Gastroesophageal sphincter (tissue), 3 donors: Measurements from ENCODE around the gene GNAO1.

Source experiments
- EP300 ChIP-seq: sonication (generic); formaldehyde crosslinking; IDR thresholded peaks from one replicate; pipeline ENCODE4 v1.6.1; 2017; ENCODE audit warnings: antibody characterized with exemption, mild to moderate bottlenecking
- POLR2A ChIP-seq, 2 donors: fragments of 450-650 bp; IDR thresholded peaks; one replicate each; pipeline ENCODE4 v1.6.1; 2017; ENCODE audit warnings: antibody characterized with exemption in 2 of 2, mild to moderate bottlenecking in 2 of 2, moderate library complexity in 1 of 2
- POLR2AphosphoS5 ChIP-seq: sonication (generic); formaldehyde crosslinking; IDR thresholded peaks from one replicate; pipeline ENCODE4 v1.6.1; 2017; ENCODE audit warnings: antibody characterized with exemption
- TF ChIP-seq, protein P1 (sequence below), 4 experiments: fragments of 200-600 bp in 2 of 4; fragments of 450-650 bp in 2 of 4; sonication (generic) in 1 of 4; IDR thresholded peaks; one replicate each; pipeline ENCODE4 v1.5.1; 2017 to 2019; ENCODE audit warnings: antibody characterized with exemption in 4 of 4, mild to moderate bottlenecking in 2 of 4, moderate library complexity in 2 of 4

DNA sequence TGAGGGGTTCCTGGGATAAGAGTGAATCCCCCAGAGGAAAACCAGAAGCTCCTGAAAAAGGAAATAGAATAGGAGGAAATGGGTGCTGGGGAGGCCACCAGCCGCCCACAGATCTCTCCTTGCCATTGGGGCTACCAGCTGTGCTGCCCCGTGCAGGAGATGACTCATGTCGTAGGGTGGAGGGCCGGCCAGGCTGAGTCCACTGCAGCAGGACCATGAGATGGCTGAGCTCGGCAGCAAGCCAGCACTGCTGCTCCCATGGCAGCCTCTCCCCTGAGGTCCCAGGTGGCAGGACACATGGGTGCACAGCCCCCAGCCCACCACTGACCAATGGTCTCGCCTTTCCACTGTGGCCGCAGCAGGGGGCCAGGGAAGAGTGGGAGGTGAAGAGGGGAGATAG is 95.5 kb downstream of the GNAO1 start:
- TF ChIP-seq, protein P1, sequence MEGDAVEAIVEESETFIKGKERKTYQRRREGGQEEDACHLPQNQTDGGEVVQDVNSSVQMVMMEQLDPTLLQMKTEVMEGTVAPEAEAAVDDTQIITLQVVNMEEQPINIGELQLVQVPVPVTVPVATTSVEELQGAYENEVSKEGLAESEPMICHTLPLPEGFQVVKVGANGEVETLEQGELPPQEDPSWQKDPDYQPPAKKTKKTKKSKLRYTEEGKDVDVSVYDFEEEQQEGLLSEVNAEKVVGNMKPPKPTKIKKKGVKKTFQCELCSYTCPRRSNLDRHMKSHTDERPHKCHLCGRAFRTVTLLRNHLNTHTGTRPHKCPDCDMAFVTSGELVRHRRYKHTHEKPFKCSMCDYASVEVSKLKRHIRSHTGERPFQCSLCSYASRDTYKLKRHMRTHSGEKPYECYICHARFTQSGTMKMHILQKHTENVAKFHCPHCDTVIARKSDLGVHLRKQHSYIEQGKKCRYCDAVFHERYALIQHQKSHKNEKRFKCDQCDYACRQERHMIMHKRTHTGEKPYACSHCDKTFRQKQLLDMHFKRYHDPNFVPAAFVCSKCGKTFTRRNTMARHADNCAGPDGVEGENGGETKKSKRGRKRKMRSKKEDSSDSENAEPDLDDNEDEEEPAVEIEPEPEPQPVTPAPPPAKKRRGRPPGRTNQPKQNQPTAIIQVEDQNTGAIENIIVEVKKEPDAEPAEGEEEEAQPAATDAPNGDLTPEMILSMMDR (IDR thresholded peaks at IDR 0.05), result no peak
- no peak for TF ChIP-seq POLR2A (IDR thresholded peaks at IDR 0.05)
- TF ChIP-seq POLR2AphosphoS5, result no peak
- no peak for TF ChIP-seq EP300
